SKM-1 (cell line): ENCODE results near the gene POGLUT2.
"Not testable (repeated sequence)": the region's sequence is repeated elsewhere in the genome, so short reads cannot be mapped to it uniquely, and the experiment has no call there.

Experiments
- DNase-seq: peaks from one replicate; lab custom pipeline; 2025; ENCODE audit not compliant: unreplicated experiment; lab: John Stamatoyannopoulos, UW

Gene POGLUT2

GRCh38 chr13:102807699-102808098, 8.9 kb upstream of the POGLUT2 start:
- no peak for DNase-seq

GRCh38 chr13:102805680-102806079, 6.9 kb upstream of the POGLUT2 start:
- no peak for DNase-seq

- peak; percentile 48 for DNase-seq
These were observed 1.6 kb upstream of the POGLUT2 start for GRCh38 chr13:102800145-102801041.

DNA sequence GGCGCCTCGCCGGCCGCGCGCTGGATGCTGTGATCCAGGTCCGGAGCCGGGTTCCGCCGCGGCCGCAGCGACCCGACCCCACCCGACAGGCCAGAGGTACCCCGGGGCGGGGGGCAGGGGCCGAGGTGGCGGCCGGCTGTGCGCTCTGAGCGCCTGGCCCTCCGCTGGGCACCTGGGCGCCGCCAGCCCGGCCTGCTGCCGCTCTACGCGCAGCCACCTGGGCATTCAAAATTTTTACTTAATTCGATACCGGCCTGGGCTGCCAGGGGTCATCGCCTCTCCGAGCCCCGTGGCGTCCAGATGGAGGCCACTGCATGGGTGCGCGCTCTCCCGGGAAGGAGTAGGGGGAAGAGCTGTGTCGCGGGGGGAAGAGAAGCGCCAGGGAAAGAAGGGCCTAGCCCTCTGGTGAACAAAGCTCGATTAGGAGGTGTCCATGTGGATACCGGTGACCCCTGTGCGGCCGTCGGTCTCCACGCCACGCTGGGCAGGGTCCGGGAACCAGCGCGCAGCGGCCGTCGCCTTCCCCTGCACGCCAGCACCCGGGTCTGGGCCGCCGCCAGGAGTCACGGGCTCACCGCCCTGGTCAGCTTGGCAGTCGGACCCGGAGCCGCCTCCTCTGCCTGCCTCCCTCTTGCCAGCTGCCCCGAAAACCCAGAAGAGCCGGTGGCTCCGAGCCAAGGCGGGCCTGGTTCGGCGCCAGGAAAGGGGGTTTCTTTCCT, 809 bp upstream of the POGLUT2 start:
- DNase-seq, result no peak

- DNase-seq, result no peak
These were observed 5.0 kb downstream of the POGLUT2 start for GRCh38 chr13:102793611-102794355.

DNA sequence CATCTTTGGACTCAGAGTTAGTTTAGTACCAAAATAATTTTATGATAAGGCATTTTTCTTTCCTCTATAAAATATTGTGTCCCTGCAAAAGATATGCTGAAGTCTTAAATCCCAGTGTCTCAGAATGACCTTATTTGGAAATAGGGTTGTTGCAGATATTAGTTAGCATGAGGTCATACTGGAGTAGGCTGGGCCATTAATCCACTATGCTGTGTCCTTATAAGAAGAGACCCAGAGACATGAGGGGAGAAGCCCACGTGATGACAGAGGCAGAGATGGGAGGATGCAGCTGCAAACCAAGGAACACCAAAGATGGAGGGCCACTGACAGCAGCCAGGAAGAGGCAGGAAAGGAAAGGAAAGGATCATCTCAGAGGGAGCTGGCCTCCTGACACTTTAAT, 6.4 kb downstream of the POGLUT2 start:
- DNase-seq, result no peak

- no peak for DNase-seq
These were observed 10.1 kb downstream of the POGLUT2 start for GRCh38 chr13:102788683-102789082.

GRCh38 chr13:102784483-102784882, 14.3 kb downstream of the POGLUT2 start:
- DNase-seq, result no peak

DNA sequence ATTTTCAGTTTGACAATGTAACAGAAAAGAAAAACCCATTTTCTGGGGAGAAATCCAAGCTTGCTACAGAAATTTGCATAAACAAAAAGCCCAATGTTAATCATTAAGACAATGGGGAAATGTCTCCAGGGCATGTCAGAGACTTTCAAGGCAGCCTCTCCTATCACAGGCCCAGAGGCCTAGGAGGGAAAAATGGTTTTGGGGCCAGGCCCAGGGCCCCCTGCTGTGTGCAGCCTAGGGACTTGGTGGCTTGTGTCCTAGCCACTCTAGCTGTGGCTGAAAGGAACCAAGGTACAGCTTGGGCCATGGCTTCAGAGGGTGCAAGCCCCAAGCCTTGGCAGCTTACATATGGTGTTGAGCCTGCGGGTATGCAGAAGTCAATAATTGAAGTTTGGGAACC, 17.2 kb downstream of the POGLUT2 start:
- no peak for DNase-seq

DNA sequence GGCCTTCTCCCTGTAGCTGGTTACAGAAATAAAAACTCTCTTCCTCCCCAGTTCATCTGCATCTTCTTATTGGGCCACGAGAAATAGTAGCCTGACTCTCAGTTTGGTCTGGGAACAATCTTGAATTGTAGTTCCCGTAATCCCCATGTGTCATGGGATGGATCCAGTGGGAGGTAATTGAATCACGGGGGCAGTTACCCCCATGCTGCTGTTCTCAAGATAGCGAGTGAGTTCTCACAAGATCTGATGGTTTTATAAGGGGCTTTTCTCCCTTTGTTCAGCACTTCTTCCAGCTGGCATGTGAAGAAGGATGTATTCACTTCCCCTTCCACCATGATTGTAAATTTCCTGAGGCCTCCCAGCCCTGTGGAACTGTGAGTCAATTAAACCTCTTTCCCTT, 18.1 kb downstream of the POGLUT2 start:
- not testable (repeated sequence) for DNase-seq

GRCh38 chr13:102779436-102780159, 19.2 kb downstream of the POGLUT2 start:
- DNase-seq, result no peak

DNA sequence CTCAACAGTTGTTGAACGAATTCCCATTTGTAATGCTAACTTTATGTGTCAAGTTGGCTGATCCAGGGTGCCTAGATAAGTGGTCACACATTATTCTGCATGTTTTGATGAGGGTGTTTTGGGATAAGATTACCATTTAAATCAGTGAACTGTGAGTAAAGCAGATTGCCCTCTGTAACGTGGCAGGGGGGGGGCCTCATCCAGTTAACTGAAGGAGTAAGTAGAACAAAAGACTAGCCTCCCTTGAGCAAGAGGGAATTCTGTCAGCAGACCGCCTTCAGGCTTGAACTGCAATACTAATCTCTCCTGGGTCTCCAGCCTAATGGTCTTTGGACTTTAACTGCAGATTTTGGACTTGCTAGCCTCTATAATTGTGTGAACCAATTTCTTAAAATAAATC, 21.0 kb downstream of the POGLUT2 start:
- DNase-seq, result no peak

DNA sequence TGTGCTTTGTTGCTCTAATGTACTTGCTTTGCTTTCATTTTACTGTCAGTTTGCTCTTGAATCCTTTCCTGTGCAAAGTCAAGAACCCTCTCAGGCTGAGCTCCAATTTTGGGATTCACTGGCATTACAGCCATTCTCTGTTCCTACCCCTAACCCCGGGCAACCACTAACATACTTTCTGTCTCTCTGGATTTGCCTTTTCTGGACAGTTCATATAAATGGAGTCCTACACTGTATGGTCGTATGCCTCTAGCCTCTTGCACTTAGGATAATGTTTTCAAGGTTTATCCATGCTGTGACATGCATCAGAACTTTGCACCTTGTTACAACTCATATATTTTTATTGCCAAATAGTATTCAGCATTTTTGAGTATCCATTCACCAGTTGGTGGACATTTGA, 22.5 kb downstream of the POGLUT2 start:
- DNase-seq, result no peak

GRCh38 chr13:102774591-102775520, 23.9 kb downstream of the POGLUT2 start:
- DNase-seq, result no peak

GRCh38 chr13:102774214-102774568, 24.6 kb downstream of the POGLUT2 start:
- no peak for DNase-seq

GRCh38 chr13:102773441-102774213, 25.1 kb downstream of the POGLUT2 start, which contains the start of gene TEX30:
TSS of gene TEX30 (minus strand) at chr13:102773786. CDS start at chr13:102770026, 3,760 bp downstream.
- DNase-seq, result peak; percentile 70

DNA sequence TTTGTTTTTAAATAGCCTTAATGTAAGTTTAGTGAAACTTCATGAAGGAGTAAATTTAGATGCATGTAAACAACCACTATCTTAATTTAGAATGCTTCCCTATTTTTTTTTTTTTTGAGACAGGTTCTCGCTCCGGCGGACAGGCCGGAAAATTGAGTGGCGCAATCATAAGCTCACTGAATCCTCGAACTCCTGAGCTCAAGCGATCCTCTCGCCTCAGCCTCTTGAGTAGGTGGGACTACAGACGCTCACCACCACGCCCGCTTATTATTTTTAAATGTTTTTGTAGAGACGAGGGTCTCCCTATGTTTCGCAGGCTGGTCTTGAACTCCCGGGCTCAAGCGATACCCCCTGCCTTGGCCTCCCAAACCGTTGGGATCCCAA, 26.7 kb downstream of the POGLUT2 start:
- DNase-seq, result no peak

DNA sequence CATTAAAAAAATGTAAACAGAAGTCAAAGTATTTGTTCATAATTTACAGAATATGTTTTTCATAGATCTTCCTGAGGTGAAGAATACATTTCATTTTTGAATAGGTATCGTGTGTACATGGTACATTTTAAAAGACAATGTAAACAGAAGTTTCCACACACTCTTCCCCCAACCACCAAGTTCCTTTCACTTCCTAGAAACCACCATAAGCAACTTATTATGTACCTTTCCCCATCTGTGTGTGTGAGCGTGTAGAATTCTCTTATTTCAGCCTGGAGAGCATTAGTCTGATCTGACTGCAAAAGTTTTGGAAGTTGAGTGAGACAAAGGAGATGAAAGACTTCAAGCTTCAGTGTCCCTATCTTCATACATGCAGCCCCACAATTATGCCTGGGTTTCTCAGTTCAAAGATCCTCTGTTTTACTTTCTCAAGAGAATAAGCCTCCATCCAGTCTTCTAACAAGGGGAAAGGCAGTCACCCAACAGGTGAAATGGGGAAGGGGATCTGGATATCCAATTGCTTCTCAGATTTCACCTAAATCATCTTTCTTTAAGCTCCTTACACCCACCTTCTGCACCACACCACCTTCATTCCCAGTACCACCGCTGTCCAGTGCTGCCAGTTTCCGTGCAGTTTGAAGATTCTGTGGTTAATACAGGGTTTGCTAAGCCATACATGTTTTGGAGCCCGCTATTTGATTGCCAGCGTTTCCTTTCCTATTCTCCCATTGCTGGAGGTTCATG, 27.3 kb downstream of the POGLUT2 start:
- no peak for DNase-seq
